HL-60 (cell line): Measurements from ENCODE around the gene CCAR1.
"Not testable (repeated sequence)": the region's sequence is repeated elsewhere in the genome, so short reads cannot be mapped to it uniquely, and the experiment has no call there.

ENCODE experiments used
- DNase-seq, 2 experiments: peaks; one replicate each; pipeline ENCODE4 v3.0.0-alpha.2; 2010 to 2020; ENCODE audit warnings: low read depth in 1 of 2, low spot score in 1 of 2
- H3K27ac ChIP-seq: fragments of 250-450 bp; sonication (Bioruptor Pico); replicated peaks from 2 replicates; pipeline ENCODE4 v1.5.1; 2020; ENCODE audit warnings: mild to moderate bottlenecking, moderate library complexity
- H3K27me3 ChIP-seq: fragments of 250-450 bp; sonication (Bioruptor Pico); 2 replicates; pipeline ENCODE4 v1.5.1; 2021; ENCODE audit warnings: mild to moderate bottlenecking, moderate library complexity; ENCODE audit not compliant: insufficient read depth, poor library complexity, severe bottlenecking
- H3K4me3 ChIP-seq: replicated peaks from 2 replicates; pipeline ENCODE4 v1.5.1; 2011; ENCODE audit warnings: mild to moderate bottlenecking, control low read depth, low read length; ENCODE audit not compliant: insufficient read depth
- GABPA ChIP-seq: IDR thresholded peaks from 2 replicates; pipeline ENCODE4 v1.6.1; 2012; ENCODE audit warnings: low read depth
- POLR2AphosphoS5 ChIP-seq: IDR thresholded peaks from 2 replicates; pipeline ENCODE4 v1.6.1; 2012; ENCODE audit warnings: low read depth
- REST ChIP-seq: IDR thresholded peaks from 2 replicates; pipeline ENCODE4 v1.6.1; 2012; ENCODE audit warnings: low read depth; ENCODE audit not compliant: insufficient replicate concordance
- SPI1 ChIP-seq: IDR thresholded peaks from 2 replicates; pipeline ENCODE4 v1.6.1; 2012; ENCODE audit warnings: low read depth, mild to moderate bottlenecking, borderline replicate concordance
- TF ChIP-seq, protein P1 (sequence below): IDR thresholded peaks from one replicate; pipeline ENCODE4 v1.5.1; 2011; ENCODE audit warnings: low read length, control low read depth, inconsistent platforms; ENCODE audit not compliant: insufficient read depth

Gene CCAR1

GRCh38 chr10:68697106-68697505 is 23.9 kb upstream of the CCAR1 start:
- no peak for DNase-seq
- H3K27ac ChIP-seq = no peak overlapping the region
- no peak for TF ChIP-seq GABPA
- no peak for TF ChIP-seq SPI1
- no peak for TF ChIP-seq REST
- TF ChIP-seq POLR2AphosphoS5 = no peak
- TF ChIP-seq, protein P1, sequence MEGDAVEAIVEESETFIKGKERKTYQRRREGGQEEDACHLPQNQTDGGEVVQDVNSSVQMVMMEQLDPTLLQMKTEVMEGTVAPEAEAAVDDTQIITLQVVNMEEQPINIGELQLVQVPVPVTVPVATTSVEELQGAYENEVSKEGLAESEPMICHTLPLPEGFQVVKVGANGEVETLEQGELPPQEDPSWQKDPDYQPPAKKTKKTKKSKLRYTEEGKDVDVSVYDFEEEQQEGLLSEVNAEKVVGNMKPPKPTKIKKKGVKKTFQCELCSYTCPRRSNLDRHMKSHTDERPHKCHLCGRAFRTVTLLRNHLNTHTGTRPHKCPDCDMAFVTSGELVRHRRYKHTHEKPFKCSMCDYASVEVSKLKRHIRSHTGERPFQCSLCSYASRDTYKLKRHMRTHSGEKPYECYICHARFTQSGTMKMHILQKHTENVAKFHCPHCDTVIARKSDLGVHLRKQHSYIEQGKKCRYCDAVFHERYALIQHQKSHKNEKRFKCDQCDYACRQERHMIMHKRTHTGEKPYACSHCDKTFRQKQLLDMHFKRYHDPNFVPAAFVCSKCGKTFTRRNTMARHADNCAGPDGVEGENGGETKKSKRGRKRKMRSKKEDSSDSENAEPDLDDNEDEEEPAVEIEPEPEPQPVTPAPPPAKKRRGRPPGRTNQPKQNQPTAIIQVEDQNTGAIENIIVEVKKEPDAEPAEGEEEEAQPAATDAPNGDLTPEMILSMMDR = no peak
- no peak overlapping the region for H3K4me3 ChIP-seq
- no peaks in the 10 kb centered on the region for H3K27me3 ChIP-seq

DNA sequence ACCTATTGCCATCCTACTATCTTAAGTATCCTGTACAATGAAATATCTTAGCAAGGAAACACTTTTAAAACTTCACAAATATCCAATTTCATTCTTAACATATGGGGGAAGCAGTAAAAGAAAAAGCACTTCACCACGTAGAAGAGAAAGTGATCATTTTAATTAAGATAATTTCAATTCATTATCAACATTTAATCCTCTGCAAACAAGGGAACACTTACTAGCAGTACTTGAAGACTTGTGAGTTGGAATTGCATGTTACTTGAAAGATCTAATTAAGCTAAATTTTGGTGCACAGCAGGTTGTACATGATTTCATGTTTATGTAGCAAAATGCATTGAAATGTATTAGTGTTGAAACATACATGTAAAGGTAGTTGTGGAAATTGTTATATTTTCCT is 20.8 kb upstream of the CCAR1 start:
- TF ChIP-seq POLR2AphosphoS5 (no peak), REST (no peak), SPI1 (no peak), GABPA (no peak)
- TF ChIP-seq, protein P1 = no peak
- Histone ChIP-seq H3K4me3 (no peak overlapping the region), H3K27ac (no peak overlapping the region), H3K27me3 (no peaks in the 10 kb centered on the region)
- DNase-seq = no peak

DNA sequence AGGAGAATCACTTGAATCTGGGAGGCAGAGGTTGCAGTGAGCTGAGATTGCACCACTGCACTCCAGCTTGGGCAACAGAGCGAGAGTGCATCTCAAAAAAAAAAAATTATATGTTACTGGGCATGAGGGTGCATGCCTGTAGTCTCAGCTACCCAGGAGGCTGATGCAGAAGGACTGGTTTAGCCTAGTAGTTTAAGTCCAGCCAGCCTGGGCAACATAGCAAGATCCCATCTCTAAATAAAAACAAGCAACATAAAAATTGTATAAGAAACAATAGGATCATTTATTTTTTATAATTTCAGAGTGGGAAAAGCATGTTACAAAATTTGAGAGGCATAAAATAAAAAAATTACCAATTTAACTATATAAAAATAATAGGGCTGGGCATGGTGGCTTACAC is 15.5 kb upstream of the CCAR1 start:
- Histone ChIP-seq H3K27me3 (no peaks in the 10 kb centered on the region), H3K4me3 (no peak overlapping the region), H3K27ac (no peak overlapping the region)
- TF ChIP-seq, protein P1 = no peak
- TF ChIP-seq POLR2AphosphoS5 (no peak), SPI1 (no peak), GABPA (no peak), REST (no peak)
- DNase-seq = no peak

- not testable (repeated sequence) for H3K27ac ChIP-seq, H3K4me3 ChIP-seq, DNase-seq, H3K27me3 ChIP-seq
Observed at GRCh38 chr10:68708987-68709386, 12.1 kb upstream of the CCAR1 start.

DNA sequence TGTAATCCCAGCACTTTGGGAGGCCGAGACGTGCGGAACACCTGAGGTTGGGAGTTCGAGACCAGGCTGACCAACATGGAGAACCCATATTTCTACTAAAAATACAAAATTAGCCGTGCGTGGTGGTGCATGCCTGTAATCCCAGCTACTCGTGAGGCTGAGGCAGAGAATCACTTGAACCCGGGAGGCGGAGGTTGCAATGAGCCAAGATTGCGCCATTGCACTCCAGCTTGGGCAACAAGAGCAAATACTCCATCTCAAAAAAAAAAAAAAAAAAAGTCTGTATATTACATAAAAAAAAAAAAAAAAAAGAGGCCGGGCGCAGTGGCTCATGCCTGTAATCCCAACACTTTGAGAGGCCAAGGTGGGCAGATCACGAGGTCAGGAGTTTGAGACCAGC is 8.0 kb upstream of the CCAR1 start:
- H3K4me3 ChIP-seq, H3K27ac ChIP-seq, H3K27me3 ChIP-seq, DNase-seq: not testable (repeated sequence)
